Neural cell (in vitro differentiated cells): ENCODE measurements around the gene ARMC12. TPM values are rescaled to one million over a fixed set of nuclear protein-coding genes. Genes with fewer than 3 reads are reported as not detected.

ENCODE experiments used
- H2AFZ ChIP-seq: fragments of 200-600, 300-800 bp; sonication (generic), shearing (Covaris generic); 2 replicates; pipeline ENCODE4 v1.6.0; 2014; ENCODE audit warnings: low read depth, mild to moderate bottlenecking, antibody characterized with exemption, low read length, moderate library complexity
- H3F3A ChIP-seq: fragments of 200-600 bp; shearing (Covaris generic); 2 replicates; pipeline ENCODE4 v1.6.1; 2016; ENCODE audit warnings: mild to moderate bottlenecking, moderate library complexity, mixed read lengths, antibody characterized with exemption, low read length; ENCODE audit not compliant: insufficient read depth, poor library complexity, severe bottlenecking
- H3K27ac ChIP-seq: fragments of 200-600, 300-800 bp; sonication (generic), shearing (Covaris generic); 2 replicates; pipeline ENCODE4 v1.5.1; 2014; ENCODE audit warnings: mild to moderate bottlenecking, low read length, moderate library complexity
- H3K27me3 ChIP-seq: fragments of 300-800, 200-600 bp; sonication (generic), shearing (Covaris generic); 2 replicates; pipeline ENCODE4 v1.6.0; 2014; ENCODE audit warnings: mild to moderate bottlenecking, low read depth, low read length, moderate library complexity; ENCODE audit not compliant: insufficient read depth
- H3K36me3 ChIP-seq: fragments of 300-800, 200-600 bp; sonication (generic), shearing (Covaris generic); 2 replicates; pipeline ENCODE4 v1.5.1; 2014; ENCODE audit warnings: mild to moderate bottlenecking, antibody characterized with exemption, low read length, moderate library complexity; ENCODE audit not compliant: insufficient read depth
- H3K4me2 ChIP-seq: fragments of 300-800, 200-600 bp; sonication (generic), shearing (Covaris generic); 2 replicates; pipeline ENCODE4 v1.6.0; 2014; ENCODE audit warnings: mild to moderate bottlenecking, low read length
- H3K4me3 ChIP-seq: fragments of 300-800, 200-600 bp; sonication (generic), shearing (Covaris generic); 2 replicates; pipeline ENCODE4 v1.5.1; 2014; ENCODE audit warnings: mild to moderate bottlenecking, low read length, moderate library complexity
- H3K79me2 ChIP-seq: fragments of 200-600 bp; shearing (Covaris generic); replicated peaks from 2 replicates; pipeline ENCODE4 v1.6.0; 2014; ENCODE audit warnings: mild to moderate bottlenecking, low read length, moderate library complexity; ENCODE audit not compliant: insufficient read depth
- H3K9ac ChIP-seq: fragments of 300-800, 200-600 bp; sonication (generic), shearing (Covaris generic); 2 replicates; pipeline ENCODE4 v1.6.1; 2016; ENCODE audit warnings: mild to moderate bottlenecking, low read length, mixed read lengths
- H3K9me2 ChIP-seq: fragments of 200-600 bp; shearing (Covaris generic); 2 replicates; pipeline ENCODE4 v1.6.1; 2016; ENCODE audit warnings: mild to moderate bottlenecking, low read length, mixed read lengths; ENCODE audit not compliant: insufficient read depth
- H3K9me3 ChIP-seq: fragments of 200-600, 300-800 bp; sonication (generic), shearing (Covaris generic); 2 replicates; pipeline ENCODE4 v1.6.1; 2016; ENCODE audit warnings: mild to moderate bottlenecking, mixed run types, low read length, moderate library complexity, mixed read lengths
- H4K20me1 ChIP-seq: fragments of 200-600 bp; shearing (Covaris generic); 2 replicates; pipeline ENCODE4 v1.6.1; 2016; ENCODE audit warnings: mild to moderate bottlenecking, mixed run types; ENCODE audit not compliant: insufficient read depth
- CTCF ChIP-seq: fragments of 450-650 bp; IDR thresholded peaks from 2 replicates; pipeline ENCODE4 v1.5.1; 2014; ENCODE audit warnings: antibody characterized with exemption, mild to moderate bottlenecking, moderate library complexity; ENCODE audit not compliant: poor library complexity, severe bottlenecking
- EP300 ChIP-seq: fragments of 450-650 bp; conservative IDR thresholded peaks from 2 replicates; pipeline ENCODE4 v1.6.1; 2014; ENCODE audit warnings: antibody characterized with exemption, mild to moderate bottlenecking, moderate library complexity; ENCODE audit not compliant: poor library complexity, severe bottlenecking
- EZH2 ChIP-seq: fragments of 200-600, 300-800 bp; shearing (Covaris generic), sonication (generic); IDR thresholded peaks from 2 replicates; pipeline ENCODE4 v1.6.1; 2014; ENCODE audit warnings: antibody characterized with exemption, low read length, borderline replicate concordance, mild to moderate bottlenecking; ENCODE audit not compliant: insufficient read depth, poor library complexity, severe bottlenecking
- MXI1 ChIP-seq: fragments of 450-650 bp; conservative IDR thresholded peaks from 2 replicates; pipeline ENCODE4 v1.6.1; 2014; ENCODE audit warnings: antibody characterized with exemption, mild to moderate bottlenecking; ENCODE audit not compliant: poor library complexity, severe bottlenecking
- POLR2AphosphoS5 ChIP-seq: IDR thresholded peaks from 2 replicates; pipeline ENCODE4 v1.6.1; 2012
- RAD21 ChIP-seq: fragments of 450-650 bp; conservative IDR thresholded peaks from 2 replicates; pipeline ENCODE4 v1.6.1; 2014; ENCODE audit warnings: antibody characterized with exemption, mild to moderate bottlenecking, moderate library complexity
- REST ChIP-seq: IDR thresholded peaks from 2 replicates; pipeline ENCODE4 v1.6.1; 2012; ENCODE audit warnings: borderline replicate concordance
- SMC3 ChIP-seq: fragments of 450-650 bp; conservative IDR thresholded peaks from 2 replicates; pipeline ENCODE4 v1.6.1; 2014; ENCODE audit warnings: antibody characterized with exemption, mild to moderate bottlenecking, moderate library complexity; ENCODE audit not compliant: poor library complexity
- TAF1 ChIP-seq: IDR thresholded peaks from 2 replicates; pipeline ENCODE4 v1.6.1; 2012; ENCODE audit warnings: low read depth
- polyA plus RNA-seq: library from polyadenylated mRNA; depleted of rRNA; stranded (reverse); fragments of >200 nt; gene quantifications from 2 replicates; pipeline ENCODE4 v1.2.3, GENCODE V29; 2014

ARMC12 gene
- polyA plus RNA-seq, 1 donor from 2014 or later = 2.2 TPM

GRCh38 chr6:35777356-35778102 is 40.7 kb downstream of the ARMC12 start:
- Histone ChIP-seq H3K27me3 (peaks cover 17% of the 10 kb centered on the region), H3F3A (no peaks in the 10 kb centered on the region), H3K4me3 (no peak overlapping the region), H4K20me1 (no peaks in the 10 kb centered on the region), H3K27ac (no peak overlapping the region), H2AFZ (no peak overlapping the region), H3K9ac (no peak overlapping the region), H3K36me3 (no peaks in the 10 kb centered on the region), H3K4me2 (no peak overlapping the region), H3K9me3 (no peaks in the 10 kb centered on the region), H3K9me2 (no peaks in the 10 kb centered on the region), H3K79me2 (no peaks in the 10 kb centered on the region)
- TF ChIP-seq SMC3 = no peak
- no peak for TF ChIP-seq TAF1
- no peak for TF ChIP-seq MXI1
- TF ChIP-seq EZH2 = no peak
- no peak for TF ChIP-seq CTCF
- no peak for TF ChIP-seq RAD21
- no peak for TF ChIP-seq REST
- TF ChIP-seq EP300 = no peak
- TF ChIP-seq POLR2AphosphoS5 = no peak

GRCh38 chr6:35778437-35778836 is 41.6 kb downstream of the ARMC12 start:
- Histone ChIP-seq H3K9me2 (no peaks in the 10 kb centered on the region), H4K20me1 (no peaks in the 10 kb centered on the region), H3K27me3 (peaks cover 17% of the 10 kb centered on the region), H3K9ac (no peak overlapping the region), H3K4me2 (no peak overlapping the region), H3F3A (no peaks in the 10 kb centered on the region), H3K9me3 (no peaks in the 10 kb centered on the region), H2AFZ (no peak overlapping the region), H3K27ac (no peak overlapping the region), H3K79me2 (no peaks in the 10 kb centered on the region), H3K36me3 (no peaks in the 10 kb centered on the region), H3K4me3 (no peak overlapping the region)
- TF ChIP-seq MXI1 (no peak), POLR2AphosphoS5 (no peak), REST (no peak), RAD21 (no peak), SMC3 (no peak), CTCF (no peak)
